GM23338 (cell line): Measurements from ENCODE around the gene RABL6. TPM values are rescaled to one million over a fixed set of nuclear protein-coding genes. Genes with fewer than 3 reads are reported as not detected.

ENCODE experiments used
- polyA plus RNA-seq: library from polyadenylated mRNA; unstranded; fragments of >200 nt; fragmentation: Nextera tagmentation; extraction: Ambion mirVana; gene quantifications from 2 replicates; pipeline ENCODE4 v1.2.1, GENCODE V29; 2016
- total RNA-seq: library from RNA; depleted of rRNA; stranded (reverse); fragments of >200 nt; shearing (Covaris generic); gene quantifications from 2 replicates; pipeline ENCODE4 v1.2.3, GENCODE V29; 2014
- TF ChIP-seq, protein P1 (sequence below): fragments of 250-450 bp; sonication (Bioruptor Pico); IDR thresholded peaks from 2 replicates; pipeline ENCODE4 v1.5.0; 2020; ENCODE audit warnings: mild to moderate bottlenecking, moderate library complexity
- TF ChIP-seq, protein P2 (sequence below), 2 experiments: fragments of 200-600 bp in 1 of 2; sonication (generic) in 1 of 2; conservative IDR thresholded peaks; 2 replicates each; pipeline versions ENCODE4 v1.5.1 to v1.6.1; 2016 to 2017; ENCODE audit warnings: antibody characterized with exemption in 2 of 2, low read depth in 2 of 2, mild to moderate bottlenecking in 2 of 2, moderate library complexity in 1 of 2
- TF ChIP-seq, protein P3 (sequence below): IDR thresholded peaks from one replicate; pipeline ENCODE4 v1.6.1; 2018; ENCODE audit warnings: antibody characterized with exemption; ENCODE audit not compliant: unreplicated experiment

RABL6 gene
- total and polyA plus RNA-seq, 2 experiments from 2014 or later, result 59.1 to 127 TPM

- TF ChIP-seq, protein P1, sequence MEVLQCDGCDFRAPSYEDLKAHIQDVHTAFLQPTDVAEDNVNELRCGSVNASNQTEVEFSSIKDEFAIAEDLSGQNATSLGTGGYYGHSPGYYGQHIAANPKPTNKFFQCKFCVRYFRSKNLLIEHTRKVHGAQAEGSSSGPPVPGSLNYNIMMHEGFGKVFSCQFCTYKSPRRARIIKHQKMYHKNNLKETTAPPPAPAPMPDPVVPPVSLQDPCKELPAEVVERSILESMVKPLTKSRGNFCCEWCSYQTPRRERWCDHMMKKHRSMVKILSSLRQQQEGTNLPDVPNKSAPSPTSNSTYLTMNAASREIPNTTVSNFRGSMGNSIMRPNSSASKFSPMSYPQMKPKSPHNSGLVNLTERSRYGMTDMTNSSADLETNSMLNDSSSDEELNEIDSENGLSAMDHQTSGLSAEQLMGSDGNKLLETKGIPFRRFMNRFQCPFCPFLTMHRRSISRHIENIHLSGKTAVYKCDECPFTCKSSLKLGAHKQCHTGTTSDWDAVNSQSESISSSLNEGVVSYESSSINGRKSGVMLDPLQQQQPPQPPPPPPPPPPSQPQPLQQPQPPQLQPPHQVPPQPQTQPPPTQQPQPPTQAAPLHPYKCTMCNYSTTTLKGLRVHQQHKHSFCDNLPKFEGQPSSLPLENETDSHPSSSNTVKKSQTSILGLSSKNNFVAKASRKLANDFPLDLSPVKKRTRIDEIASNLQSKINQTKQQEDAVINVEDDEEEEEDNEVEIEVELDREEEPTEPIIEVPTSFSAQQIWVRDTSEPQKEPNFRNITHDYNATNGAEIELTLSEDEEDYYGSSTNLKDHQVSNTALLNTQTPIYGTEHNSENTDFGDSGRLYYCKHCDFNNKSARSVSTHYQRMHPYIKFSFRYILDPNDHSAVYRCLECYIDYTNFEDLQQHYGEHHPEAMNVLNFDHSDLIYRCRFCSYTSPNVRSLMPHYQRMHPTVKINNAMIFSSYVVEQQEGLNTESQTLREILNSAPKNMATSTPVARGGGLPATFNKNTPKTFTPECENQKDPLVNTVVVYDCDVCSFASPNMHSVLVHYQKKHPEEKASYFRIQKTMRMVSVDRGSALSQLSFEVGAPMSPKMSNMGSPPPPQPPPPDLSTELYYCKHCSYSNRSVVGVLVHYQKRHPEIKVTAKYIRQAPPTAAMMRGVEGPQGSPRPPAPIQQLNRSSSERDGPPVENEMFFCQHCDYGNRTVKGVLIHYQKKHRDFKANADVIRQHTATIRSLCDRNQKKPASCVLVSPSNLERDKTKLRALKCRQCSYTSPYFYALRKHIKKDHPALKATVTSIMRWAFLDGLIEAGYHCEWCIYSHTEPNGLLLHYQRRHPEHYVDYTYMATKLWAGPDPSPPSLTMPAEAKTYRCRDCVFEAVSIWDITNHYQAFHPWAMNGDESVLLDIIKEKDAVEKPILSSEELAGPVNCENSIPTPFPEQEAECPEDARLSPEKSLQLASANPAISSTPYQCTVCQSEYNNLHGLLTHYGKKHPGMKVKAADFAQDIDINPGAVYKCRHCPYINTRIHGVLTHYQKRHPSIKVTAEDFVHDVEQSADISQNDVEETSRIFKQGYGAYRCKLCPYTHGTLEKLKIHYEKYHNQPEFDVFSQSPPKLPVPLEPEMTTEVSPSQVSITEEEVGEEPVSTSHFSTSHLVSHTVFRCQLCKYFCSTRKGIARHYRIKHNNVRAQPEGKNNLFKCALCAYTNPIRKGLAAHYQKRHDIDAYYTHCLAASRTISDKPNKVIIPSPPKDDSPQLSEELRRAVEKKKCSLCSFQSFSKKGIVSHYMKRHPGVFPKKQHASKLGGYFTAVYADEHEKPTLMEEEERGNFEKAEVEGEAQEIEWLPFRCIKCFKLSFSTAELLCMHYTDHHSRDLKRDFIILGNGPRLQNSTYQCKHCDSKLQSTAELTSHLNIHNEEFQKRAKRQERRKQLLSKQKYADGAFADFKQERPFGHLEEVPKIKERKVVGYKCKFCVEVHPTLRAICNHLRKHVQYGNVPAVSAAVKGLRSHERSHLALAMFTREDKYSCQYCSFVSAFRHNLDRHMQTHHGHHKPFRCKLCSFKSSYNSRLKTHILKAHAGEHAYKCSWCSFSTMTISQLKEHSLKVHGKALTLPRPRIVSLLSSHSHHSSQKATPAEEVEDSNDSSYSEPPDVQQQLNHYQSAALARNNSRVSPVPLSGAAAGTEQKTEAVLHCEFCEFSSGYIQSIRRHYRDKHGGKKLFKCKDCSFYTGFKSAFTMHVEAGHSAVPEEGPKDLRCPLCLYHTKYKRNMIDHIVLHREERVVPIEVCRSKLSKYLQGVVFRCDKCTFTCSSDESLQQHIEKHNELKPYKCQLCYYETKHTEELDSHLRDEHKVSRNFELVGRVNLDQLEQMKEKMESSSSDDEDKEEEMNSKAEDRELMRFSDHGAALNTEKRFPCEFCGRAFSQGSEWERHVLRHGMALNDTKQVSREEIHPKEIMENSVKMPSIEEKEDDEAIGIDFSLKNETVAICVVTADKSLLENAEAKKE (CRISPR knock-in tag), result no peak
- TF ChIP-seq, protein P2, sequence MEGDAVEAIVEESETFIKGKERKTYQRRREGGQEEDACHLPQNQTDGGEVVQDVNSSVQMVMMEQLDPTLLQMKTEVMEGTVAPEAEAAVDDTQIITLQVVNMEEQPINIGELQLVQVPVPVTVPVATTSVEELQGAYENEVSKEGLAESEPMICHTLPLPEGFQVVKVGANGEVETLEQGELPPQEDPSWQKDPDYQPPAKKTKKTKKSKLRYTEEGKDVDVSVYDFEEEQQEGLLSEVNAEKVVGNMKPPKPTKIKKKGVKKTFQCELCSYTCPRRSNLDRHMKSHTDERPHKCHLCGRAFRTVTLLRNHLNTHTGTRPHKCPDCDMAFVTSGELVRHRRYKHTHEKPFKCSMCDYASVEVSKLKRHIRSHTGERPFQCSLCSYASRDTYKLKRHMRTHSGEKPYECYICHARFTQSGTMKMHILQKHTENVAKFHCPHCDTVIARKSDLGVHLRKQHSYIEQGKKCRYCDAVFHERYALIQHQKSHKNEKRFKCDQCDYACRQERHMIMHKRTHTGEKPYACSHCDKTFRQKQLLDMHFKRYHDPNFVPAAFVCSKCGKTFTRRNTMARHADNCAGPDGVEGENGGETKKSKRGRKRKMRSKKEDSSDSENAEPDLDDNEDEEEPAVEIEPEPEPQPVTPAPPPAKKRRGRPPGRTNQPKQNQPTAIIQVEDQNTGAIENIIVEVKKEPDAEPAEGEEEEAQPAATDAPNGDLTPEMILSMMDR (conservative IDR thresholded peaks at IDR 0.05; ENCODE audit: low read depth in 2 of 2), result no peak
- TF ChIP-seq, protein P3, sequence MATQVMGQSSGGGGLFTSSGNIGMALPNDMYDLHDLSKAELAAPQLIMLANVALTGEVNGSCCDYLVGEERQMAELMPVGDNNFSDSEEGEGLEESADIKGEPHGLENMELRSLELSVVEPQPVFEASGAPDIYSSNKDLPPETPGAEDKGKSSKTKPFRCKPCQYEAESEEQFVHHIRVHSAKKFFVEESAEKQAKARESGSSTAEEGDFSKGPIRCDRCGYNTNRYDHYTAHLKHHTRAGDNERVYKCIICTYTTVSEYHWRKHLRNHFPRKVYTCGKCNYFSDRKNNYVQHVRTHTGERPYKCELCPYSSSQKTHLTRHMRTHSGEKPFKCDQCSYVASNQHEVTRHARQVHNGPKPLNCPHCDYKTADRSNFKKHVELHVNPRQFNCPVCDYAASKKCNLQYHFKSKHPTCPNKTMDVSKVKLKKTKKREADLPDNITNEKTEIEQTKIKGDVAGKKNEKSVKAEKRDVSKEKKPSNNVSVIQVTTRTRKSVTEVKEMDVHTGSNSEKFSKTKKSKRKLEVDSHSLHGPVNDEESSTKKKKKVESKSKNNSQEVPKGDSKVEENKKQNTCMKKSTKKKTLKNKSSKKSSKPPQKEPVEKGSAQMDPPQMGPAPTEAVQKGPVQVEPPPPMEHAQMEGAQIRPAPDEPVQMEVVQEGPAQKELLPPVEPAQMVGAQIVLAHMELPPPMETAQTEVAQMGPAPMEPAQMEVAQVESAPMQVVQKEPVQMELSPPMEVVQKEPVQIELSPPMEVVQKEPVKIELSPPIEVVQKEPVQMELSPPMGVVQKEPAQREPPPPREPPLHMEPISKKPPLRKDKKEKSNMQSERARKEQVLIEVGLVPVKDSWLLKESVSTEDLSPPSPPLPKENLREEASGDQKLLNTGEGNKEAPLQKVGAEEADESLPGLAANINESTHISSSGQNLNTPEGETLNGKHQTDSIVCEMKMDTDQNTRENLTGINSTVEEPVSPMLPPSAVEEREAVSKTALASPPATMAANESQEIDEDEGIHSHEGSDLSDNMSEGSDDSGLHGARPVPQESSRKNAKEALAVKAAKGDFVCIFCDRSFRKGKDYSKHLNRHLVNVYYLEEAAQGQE, result no peak
Measured at GRCh38 chr9:136792321-136793085, 15.2 kb upstream of the RABL6 start (continued).
